ENCODE results near the gene TSNAX.

TSNAX gene

DNA sequence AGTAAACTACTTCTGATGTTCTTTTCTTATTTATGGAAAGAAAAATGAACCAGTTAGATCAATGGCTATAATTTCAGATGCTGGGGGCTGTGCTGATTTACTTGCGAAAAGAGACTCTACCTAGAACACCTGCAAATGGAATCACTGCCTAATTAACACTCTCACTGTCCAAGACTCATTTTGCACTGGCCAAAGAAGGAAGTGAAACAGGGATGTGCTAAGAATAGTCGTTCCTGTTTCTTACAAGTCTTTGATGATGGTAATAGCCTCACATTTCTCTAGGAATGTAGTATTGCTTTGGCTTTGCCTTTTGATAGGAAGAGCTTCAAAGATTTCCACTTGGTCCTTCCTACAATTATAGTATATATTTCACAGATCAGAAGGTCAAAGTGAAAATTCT is 12.7 kb upstream of the TSNAX start:
- no peaks in the 10 kb centered on the region for H3K27me3 ChIP-seq (ENCODE audit: insufficient read depth, low read length, poor library complexity, severe bottlenecking)
- H3K4me2 ChIP-seq (ENCODE audit: low read depth, low read length, poor library complexity, severe bottlenecking) = no peak overlapping the region
- H3K9me2 ChIP-seq (replicated peaks; ENCODE audit: low read depth, low read length) = no peaks in the 10 kb centered on the region
- no peak overlapping the region for H2AFZ ChIP-seq (ENCODE audit: low read length)
- no peaks in the 10 kb centered on the region for H3F3A ChIP-seq (ENCODE audit: low read depth)
- no peak overlapping the region for H3K4me3 ChIP-seq (ENCODE audit: low read length, poor library complexity, severe bottlenecking)
- no peaks in the 10 kb centered on the region for H4K20me1 ChIP-seq (ENCODE audit: insufficient read depth, low read length, poor library complexity, severe bottlenecking)
- H3K36me3 ChIP-seq (ENCODE audit: insufficient read depth, low read length) = no peaks in the 10 kb centered on the region
- no peaks in the 10 kb centered on the region for H3K79me2 ChIP-seq (ENCODE audit: insufficient read depth, low read length)
- no peaks in the 10 kb centered on the region for H3K9me3 ChIP-seq (ENCODE audit: insufficient read depth, low read depth, low read length)
- TF ChIP-seq EZH2phosphoT487 (IDR thresholded peaks at IDR 0.05; ENCODE audit: borderline replicate concordance) = no peak
- TF ChIP-seq, protein P1, sequence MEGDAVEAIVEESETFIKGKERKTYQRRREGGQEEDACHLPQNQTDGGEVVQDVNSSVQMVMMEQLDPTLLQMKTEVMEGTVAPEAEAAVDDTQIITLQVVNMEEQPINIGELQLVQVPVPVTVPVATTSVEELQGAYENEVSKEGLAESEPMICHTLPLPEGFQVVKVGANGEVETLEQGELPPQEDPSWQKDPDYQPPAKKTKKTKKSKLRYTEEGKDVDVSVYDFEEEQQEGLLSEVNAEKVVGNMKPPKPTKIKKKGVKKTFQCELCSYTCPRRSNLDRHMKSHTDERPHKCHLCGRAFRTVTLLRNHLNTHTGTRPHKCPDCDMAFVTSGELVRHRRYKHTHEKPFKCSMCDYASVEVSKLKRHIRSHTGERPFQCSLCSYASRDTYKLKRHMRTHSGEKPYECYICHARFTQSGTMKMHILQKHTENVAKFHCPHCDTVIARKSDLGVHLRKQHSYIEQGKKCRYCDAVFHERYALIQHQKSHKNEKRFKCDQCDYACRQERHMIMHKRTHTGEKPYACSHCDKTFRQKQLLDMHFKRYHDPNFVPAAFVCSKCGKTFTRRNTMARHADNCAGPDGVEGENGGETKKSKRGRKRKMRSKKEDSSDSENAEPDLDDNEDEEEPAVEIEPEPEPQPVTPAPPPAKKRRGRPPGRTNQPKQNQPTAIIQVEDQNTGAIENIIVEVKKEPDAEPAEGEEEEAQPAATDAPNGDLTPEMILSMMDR (conservative IDR thresholded peaks at IDR 0.05; ENCODE audit: low read length) = no peak
- H3K9ac ChIP-seq (ENCODE audit: low read depth, low read length, poor library complexity, severe bottlenecking) = no peak overlapping the region
- no peaks in the 10 kb centered on the region for H3K4me1 ChIP-seq (ENCODE audit: insufficient read depth, low read length, poor library complexity, severe bottlenecking)

- Histone ChIP-seq H3K4me2 (ENCODE audit: low read depth, low read length, poor library complexity, severe bottlenecking) (no peak overlapping the region), H3K36me3 (ENCODE audit: insufficient read depth, low read length) (no peaks in the 10 kb centered on the region), H3K9me2 (replicated peaks; ENCODE audit: low read depth, low read length) (no peaks in the 10 kb centered on the region), H3K9ac (ENCODE audit: low read depth, low read length, poor library complexity, severe bottlenecking) (no peak overlapping the region), H2AFZ (ENCODE audit: low read length) (no peak overlapping the region), H3K27me3 (ENCODE audit: insufficient read depth, low read length, poor library complexity, severe bottlenecking) (no peaks in the 10 kb centered on the region), H3K4me1 (ENCODE audit: insufficient read depth, low read length, poor library complexity, severe bottlenecking) (no peaks in the 10 kb centered on the region), H3K79me2 (ENCODE audit: insufficient read depth, low read length) (no peaks in the 10 kb centered on the region), H4K20me1 (ENCODE audit: insufficient read depth, low read length, poor library complexity, severe bottlenecking) (no peaks in the 10 kb centered on the region), H3F3A (ENCODE audit: low read depth) (no peaks in the 10 kb centered on the region), H3K4me3 (ENCODE audit: low read length, poor library complexity, severe bottlenecking) (no peak overlapping the region), H3K9me3 (ENCODE audit: insufficient read depth, low read depth, low read length) (no peaks in the 10 kb centered on the region)
- TF ChIP-seq EZH2phosphoT487 (IDR thresholded peaks at IDR 0.05; ENCODE audit: borderline replicate concordance) = no peak
- TF ChIP-seq, protein P1 (conservative IDR thresholded peaks at IDR 0.05; ENCODE audit: low read length) = no peak
These were observed 11.4 kb upstream of the TSNAX start for GRCh38 chr1:231517076-231517475.

DNA sequence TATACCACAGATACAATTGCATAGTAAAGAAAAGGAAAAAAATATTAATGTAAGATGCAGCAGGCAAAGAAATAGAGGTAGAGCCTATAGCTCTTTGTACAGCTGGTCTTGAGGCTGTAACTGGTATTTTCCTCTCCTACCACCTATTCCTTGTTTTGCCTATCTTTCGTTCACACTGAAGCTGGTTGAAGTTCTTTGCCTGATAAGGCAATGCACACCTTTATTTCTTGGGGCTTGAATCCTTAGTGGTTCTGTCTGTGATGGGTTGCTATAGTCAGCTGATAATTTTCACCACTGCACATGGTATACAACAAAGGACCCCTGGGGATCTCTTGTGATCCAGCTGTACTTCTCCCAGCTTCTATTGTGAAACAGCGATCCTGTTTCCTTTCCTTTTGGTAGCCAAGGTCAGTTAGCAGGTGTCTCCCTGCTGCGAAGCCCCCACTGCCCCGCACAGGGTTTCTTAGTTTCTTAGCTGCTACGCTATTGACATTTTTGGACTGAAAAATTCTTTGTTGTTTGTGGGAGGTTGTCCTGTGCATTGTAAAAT is 9.9 kb upstream of the TSNAX start:
- Histone ChIP-seq H2AFZ (ENCODE audit: low read length) (no peak overlapping the region), H4K20me1 (ENCODE audit: insufficient read depth, low read length, poor library complexity, severe bottlenecking) (no peaks in the 10 kb centered on the region), H3K9me2 (replicated peaks; ENCODE audit: low read depth, low read length) (no peaks in the 10 kb centered on the region), H3K79me2 (ENCODE audit: insufficient read depth, low read length) (no peaks in the 10 kb centered on the region), H3K36me3 (ENCODE audit: insufficient read depth, low read length) (no peaks in the 10 kb centered on the region), H3K4me2 (ENCODE audit: low read depth, low read length, poor library complexity, severe bottlenecking) (no peak overlapping the region), H3K27me3 (ENCODE audit: insufficient read depth, low read length, poor library complexity, severe bottlenecking) (no peaks in the 10 kb centered on the region), H3K9ac (ENCODE audit: low read depth, low read length, poor library complexity, severe bottlenecking) (no peak overlapping the region), H3F3A (ENCODE audit: low read depth) (no peaks in the 10 kb centered on the region), H3K4me1 (ENCODE audit: insufficient read depth, low read length, poor library complexity, severe bottlenecking) (no peaks in the 10 kb centered on the region), H3K4me3 (ENCODE audit: low read length, poor library complexity, severe bottlenecking) (no peak overlapping the region), H3K9me3 (ENCODE audit: insufficient read depth, low read depth, low read length) (no peaks in the 10 kb centered on the region)
- TF ChIP-seq, protein P1 (conservative IDR thresholded peaks at IDR 0.05; ENCODE audit: low read length) = no peak
- no peak for TF ChIP-seq EZH2phosphoT487 (IDR thresholded peaks at IDR 0.05; ENCODE audit: borderline replicate concordance)
